Measurements from ENCODE around the gene DRAM1.

Gene DRAM1

DNA sequence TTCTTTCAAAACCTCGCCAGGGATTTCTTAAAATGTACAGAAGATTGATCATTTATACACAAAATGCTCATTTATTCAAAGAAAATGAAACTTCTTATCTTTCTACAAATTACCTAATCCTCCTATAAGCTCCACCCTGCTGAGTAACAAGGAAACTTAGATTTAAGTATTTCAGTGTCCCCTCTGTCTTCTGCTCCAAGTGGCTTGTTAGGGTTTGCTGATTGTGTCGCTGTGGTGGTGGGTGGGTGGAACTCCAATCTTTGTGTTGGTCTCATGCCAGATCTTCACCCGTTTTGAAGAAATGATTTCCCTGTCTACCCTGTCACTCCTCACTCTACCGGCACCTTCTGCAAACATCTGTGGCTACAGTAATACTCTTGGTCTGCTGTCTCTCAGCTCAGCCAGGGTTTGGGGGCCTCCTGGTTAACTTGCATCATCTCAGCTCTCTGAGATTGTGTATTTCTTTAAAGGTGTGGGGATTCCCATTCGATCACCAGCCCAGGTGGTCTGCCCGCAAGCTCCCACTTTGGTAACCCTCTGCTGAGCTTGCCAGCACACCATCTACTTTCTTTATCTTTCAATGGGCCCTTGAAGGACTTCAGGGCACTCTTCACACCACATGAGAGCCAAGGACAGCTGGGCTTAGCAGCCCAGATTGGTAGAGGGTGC, 73.8 kb downstream of the DRAM1 start:
- Mint-ChIP-seq H3K36me3 (peaks cover 15% of the 10 kb centered on the region), H3K27ac (no peak overlapping the region), H3K9me3 (no peaks in the 10 kb centered on the region), H3K4me1 (no peaks in the 10 kb centered on the region), H3K27me3 (no peaks in the 10 kb centered on the region), H3K4me3 (no peak overlapping the region)
- DNase-seq (ENCODE audit: low spot score in 2 of 2) = no peak
- no peak for ATAC-seq (ENCODE audit: low read depth)

DNA sequence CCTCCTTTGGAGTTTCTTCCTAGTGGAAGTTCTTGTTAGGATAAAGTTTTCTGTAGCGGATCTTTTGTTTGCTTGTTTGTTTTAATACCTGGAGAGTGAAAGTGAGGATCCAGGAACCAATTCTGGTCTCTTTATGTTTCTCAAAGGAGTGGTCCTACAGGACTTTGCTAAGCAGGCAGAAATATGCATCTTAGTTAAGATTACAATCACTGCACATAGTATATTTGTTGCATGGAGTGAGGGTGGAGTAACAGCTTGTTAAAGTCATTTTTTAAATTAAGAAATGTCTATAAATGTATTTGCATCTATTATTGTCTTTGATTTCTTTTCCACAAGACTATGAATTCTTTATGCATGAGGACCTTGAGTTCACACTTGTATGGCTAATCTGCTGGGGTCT, 76.7 kb downstream of the DRAM1 start:
- no peak for ATAC-seq (ENCODE audit: low read depth)

DNA sequence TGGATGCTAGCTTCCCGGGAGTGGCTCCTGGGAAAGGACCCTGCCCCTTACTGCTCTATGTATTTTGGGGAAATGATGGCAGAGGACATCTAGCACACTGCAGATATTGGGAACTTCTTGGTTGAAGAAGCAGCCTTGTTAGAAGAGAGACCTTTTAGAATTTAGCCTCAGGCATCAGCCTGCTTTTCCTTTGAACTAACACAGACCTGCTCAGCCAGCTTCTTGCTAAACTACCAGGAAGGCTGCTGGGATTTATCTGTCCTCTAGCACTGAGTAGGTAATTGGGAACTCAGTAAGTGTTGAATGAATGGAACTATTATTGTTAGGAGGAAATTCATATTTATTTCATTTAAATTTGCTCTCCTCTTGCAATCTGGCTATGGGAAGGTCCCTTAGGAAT, 77.3 kb downstream of the DRAM1 start:
- DNase-seq (ENCODE audit: low spot score in 2 of 2) = no peak
- H3K27me3 Mint-ChIP-seq = no peaks in the 10 kb centered on the region
- no peak overlapping the region for H3K4me3 Mint-ChIP-seq
- no peak for ATAC-seq (ENCODE audit: low read depth)
- no peak overlapping the region for H3K27ac Mint-ChIP-seq
- H3K36me3 Mint-ChIP-seq = peaks cover 22% of the 10 kb centered on the region
- H3K4me1 Mint-ChIP-seq = no peaks in the 10 kb centered on the region
- H3K9me3 Mint-ChIP-seq = peaks cover 2% of the 10 kb centered on the region

More for the DNA sequence above, 76.7 kb downstream of the DRAM1 start:
- H3K27ac Mint-ChIP-seq = no peak overlapping the region
- H3K9me3 Mint-ChIP-seq = peaks cover 2% of the 10 kb centered on the region
- no peak for DNase-seq (ENCODE audit: low spot score in 2 of 2)
- H3K4me1 Mint-ChIP-seq = no peaks in the 10 kb centered on the region
- H3K4me3 Mint-ChIP-seq = no peak overlapping the region
- H3K27me3 Mint-ChIP-seq = no peaks in the 10 kb centered on the region
- H3K36me3 Mint-ChIP-seq = peaks cover 19% of the 10 kb centered on the region

DNA sequence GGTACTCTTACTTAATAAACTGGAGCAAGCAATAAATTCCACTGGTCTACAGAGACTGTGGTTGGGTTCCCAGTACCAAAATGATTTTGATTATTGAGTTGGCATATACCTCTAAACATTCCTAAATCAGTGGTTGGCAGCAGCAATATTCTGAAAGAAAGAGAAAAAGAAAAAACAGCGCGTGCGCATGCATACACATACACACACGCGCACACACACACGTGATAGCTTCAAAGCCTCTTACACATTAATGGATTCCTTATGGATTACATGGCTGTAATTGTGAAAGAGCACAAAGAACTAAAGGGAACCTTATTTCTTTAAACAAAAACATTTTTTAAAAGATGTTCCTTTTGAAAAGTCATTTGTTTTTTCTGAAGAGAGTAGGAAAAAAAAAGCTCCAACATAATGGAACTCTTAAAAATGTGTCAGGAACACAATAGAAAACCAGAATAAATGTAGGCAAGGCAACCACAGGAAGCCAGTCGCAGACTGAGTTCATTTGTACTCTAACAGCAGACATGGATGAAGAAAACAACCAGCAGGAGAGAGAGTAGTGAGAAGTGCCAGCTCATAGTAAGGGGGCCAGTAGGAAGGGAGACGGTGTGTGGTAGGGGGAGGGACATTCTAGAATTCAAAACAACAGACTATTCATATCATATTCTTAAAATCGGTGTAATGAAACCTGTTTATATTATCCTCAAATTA, 80.0 kb downstream of the DRAM1 start:
- H3K4me1 Mint-ChIP-seq = no peaks in the 10 kb centered on the region
- peaks cover 2% of the 10 kb centered on the region for H3K9me3 Mint-ChIP-seq
- no peak overlapping the region for H3K4me3 Mint-ChIP-seq
- no peak for ATAC-seq (ENCODE audit: low read depth)
- no peak overlapping the region for H3K27ac Mint-ChIP-seq
- H3K27me3 Mint-ChIP-seq = no peaks in the 10 kb centered on the region
- DNase-seq (ENCODE audit: low spot score in 2 of 2) = no peak
- peaks cover 23% of the 10 kb centered on the region for H3K36me3 Mint-ChIP-seq

DNA sequence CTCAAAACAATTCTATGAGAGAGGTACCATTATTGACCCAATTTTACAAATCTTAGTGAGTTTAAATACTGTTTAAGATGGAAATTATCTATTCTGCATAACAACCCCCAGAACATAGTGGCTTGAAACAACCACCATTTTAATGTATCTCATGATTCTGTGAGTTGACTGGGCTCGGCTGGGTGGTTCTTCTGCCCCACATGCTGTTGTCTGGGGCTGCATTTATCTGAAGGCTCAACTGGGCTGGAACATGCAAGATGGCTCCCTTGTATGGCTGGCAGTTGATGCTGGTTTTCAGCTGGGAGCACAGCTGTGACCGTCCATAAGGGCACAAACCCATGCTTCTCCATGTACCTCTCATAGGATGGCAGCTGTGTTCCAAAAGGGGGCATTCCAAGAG, 82.2 kb downstream of the DRAM1 start:
- peaks cover 2% of the 10 kb centered on the region for H3K9me3 Mint-ChIP-seq
- H3K4me3 Mint-ChIP-seq = no peak overlapping the region
- H3K4me1 Mint-ChIP-seq = no peaks in the 10 kb centered on the region
- ATAC-seq (ENCODE audit: low read depth) = no peak
- DNase-seq (ENCODE audit: low spot score in 2 of 2) = no peak
- no peaks in the 10 kb centered on the region for H3K27me3 Mint-ChIP-seq
- H3K27ac Mint-ChIP-seq = no peak overlapping the region
- H3K36me3 Mint-ChIP-seq = peaks cover 18% of the 10 kb centered on the region

DNA sequence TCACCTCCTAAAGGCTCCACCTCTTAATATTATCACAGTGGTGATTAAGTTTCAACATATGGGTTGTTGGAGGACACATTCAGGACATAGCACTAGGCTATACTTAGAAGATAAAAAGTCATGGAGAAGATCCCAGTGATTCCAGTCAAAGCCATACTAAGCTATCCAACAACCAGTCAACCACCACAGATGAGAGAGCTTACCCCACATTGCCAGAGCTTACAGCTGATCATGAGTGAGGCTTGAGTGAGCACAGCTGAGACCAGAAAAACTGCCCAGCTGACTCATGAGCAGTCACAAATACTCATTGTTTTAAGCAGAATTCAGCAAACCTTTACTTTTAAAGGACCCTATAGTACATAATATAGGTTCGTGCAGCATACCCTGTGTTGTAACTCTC, 85.1 kb downstream of the DRAM1 start:
- no peaks in the 10 kb centered on the region for H3K27me3 Mint-ChIP-seq
- no peak for ATAC-seq (ENCODE audit: low read depth)
- no peak overlapping the region for H3K4me3 Mint-ChIP-seq
- H3K9me3 Mint-ChIP-seq = peaks cover 2% of the 10 kb centered on the region
- H3K27ac Mint-ChIP-seq = no peak overlapping the region
- DNase-seq (ENCODE audit: low spot score in 2 of 2) = no peak
- peaks cover 3% of the 10 kb centered on the region for H3K4me1 Mint-ChIP-seq
- H3K36me3 Mint-ChIP-seq = peaks cover 18% of the 10 kb centered on the region

DNA sequence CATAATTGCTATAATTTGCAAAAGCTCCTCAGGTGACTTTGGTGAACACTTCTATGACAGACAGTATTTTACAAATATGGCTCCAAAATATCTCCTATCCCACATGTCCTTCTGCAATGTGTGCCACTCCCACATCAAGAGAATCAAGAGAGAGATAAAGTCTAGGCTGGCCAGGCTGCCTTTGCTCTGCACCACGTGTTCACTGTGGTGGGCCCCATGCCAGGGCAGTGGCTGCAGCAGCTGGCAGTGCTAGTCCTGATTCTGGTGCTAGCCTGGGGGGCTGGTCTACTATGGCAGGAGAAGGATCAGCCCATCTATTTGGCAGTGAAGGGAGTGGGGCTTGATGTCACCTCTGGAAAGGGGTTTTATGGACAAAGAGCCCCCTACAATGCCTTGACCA, 86.3 kb downstream of the DRAM1 start:
- Mint-ChIP-seq H3K27me3 (no peaks in the 10 kb centered on the region), H3K4me3 (no peak overlapping the region), H3K4me1 (peaks cover 8% of the 10 kb centered on the region), H3K9me3 (no peaks in the 10 kb centered on the region), H3K36me3 (peaks cover 15% of the 10 kb centered on the region), H3K27ac (no peak overlapping the region)
- ATAC-seq (ENCODE audit: low read depth) (no peak), DNase-seq (ENCODE audit: low spot score in 2 of 2) (no peak)

DNA sequence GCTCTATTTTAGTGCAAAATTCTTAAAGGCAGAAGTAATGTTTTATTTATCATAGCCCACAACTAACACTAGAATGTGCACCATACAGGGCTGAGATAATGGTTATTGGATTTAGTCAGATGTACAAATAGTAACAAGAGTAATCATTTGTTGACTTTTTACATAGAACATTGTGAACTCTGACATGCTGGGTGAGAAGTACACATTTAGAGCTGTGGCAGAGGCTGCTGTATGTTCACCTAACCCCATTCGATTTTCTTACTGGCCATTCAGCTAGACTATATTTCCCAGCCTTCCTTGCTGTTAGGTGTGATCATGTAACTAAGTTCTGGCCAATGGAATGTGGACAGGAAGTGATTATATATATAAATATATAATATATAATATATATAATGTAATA, 89.1 kb downstream of the DRAM1 start:
- H3K36me3 Mint-ChIP-seq = peaks cover 5% of the 10 kb centered on the region
- H3K4me1 Mint-ChIP-seq = peaks cover 8% of the 10 kb centered on the region
- no peak overlapping the region for H3K4me3 Mint-ChIP-seq
- DNase-seq (ENCODE audit: low spot score in 2 of 2) = no peak
- no peaks in the 10 kb centered on the region for H3K9me3 Mint-ChIP-seq
- no peak overlapping the region for H3K27ac Mint-ChIP-seq
- no peaks in the 10 kb centered on the region for H3K27me3 Mint-ChIP-seq
- no peak for ATAC-seq (ENCODE audit: low read depth)

DNA sequence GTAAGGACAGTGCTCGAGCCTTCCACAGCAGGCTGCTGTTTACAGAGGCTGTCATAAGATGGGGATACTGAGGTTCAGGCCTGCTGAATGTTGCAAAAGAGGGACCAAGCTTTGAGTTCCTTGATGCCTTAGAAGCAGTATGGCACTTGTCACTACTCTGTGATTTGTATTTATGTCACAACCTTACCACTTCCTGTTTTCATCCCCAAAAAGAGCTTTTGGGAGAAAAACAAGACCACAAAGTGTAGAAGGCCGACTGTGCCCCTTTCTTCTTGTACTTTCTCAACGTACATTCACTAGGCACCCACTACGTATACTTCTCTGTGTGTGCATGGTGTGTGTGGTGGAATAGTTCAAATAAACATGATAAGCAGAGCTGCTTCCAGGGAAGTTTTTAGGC, 90.1 kb downstream of the DRAM1 start:
- no peaks in the 10 kb centered on the region for H3K27me3 Mint-ChIP-seq
- no peaks in the 10 kb centered on the region for H3K9me3 Mint-ChIP-seq
- H3K4me3 Mint-ChIP-seq = no peak overlapping the region
- DNase-seq (ENCODE audit: low spot score in 2 of 2) = no peak
- H3K27ac Mint-ChIP-seq = no peak overlapping the region
- H3K36me3 Mint-ChIP-seq = peaks cover 3% of the 10 kb centered on the region
- peak; percentile 69 for ATAC-seq (ENCODE audit: low read depth)
- H3K4me1 Mint-ChIP-seq = peaks cover 8% of the 10 kb centered on the region

DNA sequence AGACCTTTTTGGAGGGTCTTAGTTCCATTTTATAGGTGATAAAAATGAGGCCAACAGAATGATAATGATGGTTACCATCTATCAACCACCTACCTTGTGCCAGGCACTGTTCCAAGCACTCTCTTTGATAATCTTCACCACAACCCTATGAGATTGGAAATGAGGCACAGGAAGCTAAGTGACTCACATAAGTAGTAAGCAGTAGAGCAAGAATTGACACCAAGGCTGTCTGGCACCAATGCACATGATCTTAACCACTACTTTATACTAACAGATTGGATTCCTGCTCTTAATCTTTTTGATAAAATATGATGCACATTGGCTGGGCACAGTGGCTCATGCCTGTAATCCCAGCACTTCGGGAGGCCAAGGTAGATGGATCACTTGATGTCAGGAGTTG, 91.4 kb downstream of the DRAM1 start:
- DNase-seq (ENCODE audit: low spot score in 2 of 2) (no peak), ATAC-seq (ENCODE audit: low read depth) (no peak)
- H3K9me3 Mint-ChIP-seq = no peaks in the 10 kb centered on the region
- H3K36me3 Mint-ChIP-seq = peaks cover 3% of the 10 kb centered on the region
- H3K4me3 Mint-ChIP-seq = no peak overlapping the region
- H3K4me1 Mint-ChIP-seq = peaks cover 8% of the 10 kb centered on the region
- H3K27ac Mint-ChIP-seq = no peak overlapping the region
- H3K27me3 Mint-ChIP-seq = no peaks in the 10 kb centered on the region

All from memory B cell (primary cell).